A172 (cell line): ENCODE results near the gene SH3RF1. TPM values are rescaled to one million over a fixed set of nuclear protein-coding genes. Genes with fewer than 3 reads are reported as not detected.

ENCODE experiments used
- DNase-seq: peaks from one replicate; pipeline ENCODE4 v3.0.0-alpha.2; 2015; ENCODE audit warnings: low spot score
- total RNA-seq: library from RNA; depleted of rRNA; stranded (reverse); fragments of >200 nt; shearing (Covaris generic); gene quantifications from 2 replicates; pipeline ENCODE4 v1.2.3, GENCODE V29; 2014

The SH3RF1 gene
- total RNA-seq, 1 experiment from 2014 or later = 11.0 TPM

GRCh38 chr4:169164669-169165415 is 105.9 kb downstream of the SH3RF1 start:
- peak; percentile 72 for DNase-seq

- DNase-seq = no peak
These were observed 106.6 kb downstream of the SH3RF1 start for GRCh38 chr4:169163947-169164668.

- DNase-seq = no peak
These were observed 107.3 kb downstream of the SH3RF1 start for GRCh38 chr4:169163495-169163894.

- no peak for DNase-seq
These were observed 109.9 kb downstream of the SH3RF1 start for GRCh38 chr4:169160825-169161224.

- DNase-seq = peak; percentile 73
These were observed 111.1 kb downstream of the SH3RF1 start for GRCh38 chr4:169159624-169160171.

GRCh38 chr4:169158861-169159260 is 111.9 kb downstream of the SH3RF1 start:
- no peak for DNase-seq

- DNase-seq = no peak
These were observed 112.7 kb downstream of the SH3RF1 start for GRCh38 chr4:169158046-169158445.

GRCh38 chr4:169156392-169156791 is 114.4 kb downstream of the SH3RF1 start:
- no peak for DNase-seq

- no peak for DNase-seq
These were observed 116.6 kb downstream of the SH3RF1 start for GRCh38 chr4:169154121-169154520.

- DNase-seq = no peak
These were observed 117.2 kb downstream of the SH3RF1 start for GRCh38 chr4:169153481-169154087.

GRCh38 chr4:169152899-169153298 is 117.9 kb downstream of the SH3RF1 start:
- DNase-seq = no peak

GRCh38 chr4:169152098-169152497 is 118.7 kb downstream of the SH3RF1 start:
- no peak for DNase-seq

- DNase-seq = no peak
These were observed 119.1 kb downstream of the SH3RF1 start for GRCh38 chr4:169151671-169152070.

- no peak for DNase-seq
These were observed 120.0 kb downstream of the SH3RF1 start for GRCh38 chr4:169150806-169151205.

- no peak for DNase-seq
These were observed 121.9 kb downstream of the SH3RF1 start for GRCh38 chr4:169148885-169149284.

- peak; percentile 35 for DNase-seq
These were observed 123.6 kb downstream of the SH3RF1 start for GRCh38 chr4:169147191-169147590.

GRCh38 chr4:169144061-169144600 is 126.6 kb downstream of the SH3RF1 start:
- DNase-seq = no peak

- DNase-seq = no peak
These were observed 127.4 kb downstream of the SH3RF1 start for GRCh38 chr4:169143335-169143734.

- DNase-seq = no peak
These were observed 127.8 kb downstream of the SH3RF1 start for GRCh38 chr4:169142906-169143305.

- no peak for DNase-seq
These were observed 128.4 kb downstream of the SH3RF1 start for GRCh38 chr4:169142391-169142790.

GRCh38 chr4:169139021-169139420 is 131.7 kb downstream of the SH3RF1 start:
- no peak for DNase-seq

GRCh38 chr4:169137558-169137920 is 133.2 kb downstream of the SH3RF1 start:
- no peak for DNase-seq
